Astrocyte (in vitro differentiated cells and primary cell): ENCODE data around the gene DEPDC1B.

Source experiments
- CTCF ChIP-seq: IDR thresholded peaks from 2 replicates; pipeline ENCODE4 v1.5.1; 2011; ENCODE audit warnings: low read depth, mild to moderate bottlenecking, inconsistent platforms, low read length, moderate library complexity; ENCODE audit not compliant: insufficient read depth
- EZH2 ChIP-seq: IDR thresholded peaks from 2 replicates; pipeline ENCODE4 v1.6.1; 2012; ENCODE audit warnings: mild to moderate bottlenecking, low read length, inconsistent platforms; ENCODE audit not compliant: insufficient read depth

- TF ChIP-seq CTCF: no peak
- TF ChIP-seq EZH2: no peak
Observed at GRCh38 chr5:60584304-60584703, 115.7 kb downstream of the DEPDC1B start.
